Ishikawa (cell line): ENCODE results near the gene BAAT.

Experiments
- CEBPB ChIP-seq: IDR thresholded peaks from 2 replicates; pipeline ENCODE4 v1.6.1; 2012
- FOXM1 ChIP-seq: IDR thresholded peaks from 2 replicates; pipeline ENCODE4 v1.6.1; 2012; ENCODE audit warnings: low read depth, borderline replicate concordance
- TEAD4 ChIP-seq: IDR thresholded peaks from 2 replicates; pipeline ENCODE4 v1.6.1; 2012

- no peak for TF ChIP-seq TEAD4
- no peak for TF ChIP-seq CEBPB
- no peak for TF ChIP-seq FOXM1
Observed at GRCh38 chr9:101427358-101427757, 42.6 kb upstream of the BAAT start.
